Uterus (tissue), 2 donors: Measurements from ENCODE around the gene OR12D2.

Experiments
- POLR2A ChIP-seq, 2 donors: fragments of 450-650 bp; IDR thresholded peaks; one replicate each; pipeline ENCODE4 v1.6.1; 2016; ENCODE audit warnings: antibody characterized with exemption in 2 of 2, mild to moderate bottlenecking in 1 of 2, moderate library complexity in 1 of 2
- TF ChIP-seq, protein P1 (sequence below), 4 experiments: fragments of 200-600 bp in 2 of 4; fragments of 450-650 bp in 2 of 4; sonication (generic) in 2 of 4; IDR thresholded peaks; one replicate each; pipeline ENCODE4 v1.5.1; 2016 to 2019; ENCODE audit warnings: antibody characterized with exemption in 4 of 4, mild to moderate bottlenecking in 2 of 4, moderate library complexity in 1 of 4

DNA sequence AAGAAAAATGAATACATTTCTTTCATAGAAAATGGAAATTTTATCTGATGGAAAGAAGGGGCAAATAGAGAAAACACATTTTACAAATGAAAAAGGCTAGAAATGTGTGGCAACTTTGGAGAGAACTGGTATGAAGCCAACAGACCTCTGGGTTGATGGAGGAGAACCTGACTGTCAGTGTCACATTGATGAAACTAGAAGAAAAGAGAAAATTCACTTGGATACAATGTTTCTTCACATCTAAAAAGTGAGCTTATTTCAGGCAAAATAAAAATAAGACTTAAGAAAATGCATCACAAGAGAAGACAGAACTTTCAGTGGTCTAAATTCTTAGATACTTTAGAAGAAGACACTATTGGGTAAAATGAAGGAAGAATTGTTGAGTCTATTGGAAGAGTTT, at the start of gene OR12D2:
- TF ChIP-seq, protein P1, sequence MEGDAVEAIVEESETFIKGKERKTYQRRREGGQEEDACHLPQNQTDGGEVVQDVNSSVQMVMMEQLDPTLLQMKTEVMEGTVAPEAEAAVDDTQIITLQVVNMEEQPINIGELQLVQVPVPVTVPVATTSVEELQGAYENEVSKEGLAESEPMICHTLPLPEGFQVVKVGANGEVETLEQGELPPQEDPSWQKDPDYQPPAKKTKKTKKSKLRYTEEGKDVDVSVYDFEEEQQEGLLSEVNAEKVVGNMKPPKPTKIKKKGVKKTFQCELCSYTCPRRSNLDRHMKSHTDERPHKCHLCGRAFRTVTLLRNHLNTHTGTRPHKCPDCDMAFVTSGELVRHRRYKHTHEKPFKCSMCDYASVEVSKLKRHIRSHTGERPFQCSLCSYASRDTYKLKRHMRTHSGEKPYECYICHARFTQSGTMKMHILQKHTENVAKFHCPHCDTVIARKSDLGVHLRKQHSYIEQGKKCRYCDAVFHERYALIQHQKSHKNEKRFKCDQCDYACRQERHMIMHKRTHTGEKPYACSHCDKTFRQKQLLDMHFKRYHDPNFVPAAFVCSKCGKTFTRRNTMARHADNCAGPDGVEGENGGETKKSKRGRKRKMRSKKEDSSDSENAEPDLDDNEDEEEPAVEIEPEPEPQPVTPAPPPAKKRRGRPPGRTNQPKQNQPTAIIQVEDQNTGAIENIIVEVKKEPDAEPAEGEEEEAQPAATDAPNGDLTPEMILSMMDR (IDR thresholded peaks at IDR 0.05): no peak
- no peak for TF ChIP-seq POLR2A (IDR thresholded peaks at IDR 0.05)
